Measurements from ENCODE around the gene PSEN1. TPM values are rescaled to one million over a fixed set of nuclear protein-coding genes. Genes with fewer than 3 reads are reported as not detected.

The PSEN1 gene
- polyA plus RNA-seq, 1 donor (not counting 4 experiments of a cell fraction or from before 2014, with no cell fraction given), result 32.6 TPM

GRCh38 chr14:73211251-73212040 is 75.1 kb downstream of the PSEN1 start:
- Histone ChIP-seq H3K9me3 (ENCODE audit: control insufficient read depth, low read depth, low read length) (no peaks in the 10 kb centered on the region), H3K79me2 (ENCODE audit: control insufficient read depth, insufficient read depth, low read length) (no peaks in the 10 kb centered on the region), H4K20me1 (ENCODE audit: control insufficient read depth, extremely low read depth, insufficient read depth, low read length) (no peaks in the 10 kb centered on the region), H3K9me1 (ENCODE audit: control insufficient read depth, extremely low read depth, insufficient read depth, low read length) (no peaks in the 10 kb centered on the region), H3K4me2 (ENCODE audit: control insufficient read depth, extremely low read depth, insufficient read depth, low read depth, low read length) (no peak overlapping the region), H2AFZ (ENCODE audit: control insufficient read depth, low read length) (no peak overlapping the region), H3K4me1 (ENCODE audit: control insufficient read depth, extremely low read depth, insufficient read depth, low read length) (no peaks in the 10 kb centered on the region), H3K9ac (ENCODE audit: control insufficient read depth, extremely low read depth, insufficient read depth, low read length) (no peak overlapping the region), H3K4me3 (ENCODE audit: control insufficient read depth in 2 of 3, extremely low read depth in 1 of 3, insufficient read depth in 2 of 3, low read depth in 1 of 3, low read length in 3 of 3) (no peak overlapping the region), H3K27me3 (ENCODE audit: control insufficient read depth, extremely low read depth, insufficient read depth, low read length) (no peaks in the 10 kb centered on the region), H3K27ac (ENCODE audit: control insufficient read depth, insufficient read depth, low read length) (no peak overlapping the region), H3K36me3 (ENCODE audit: control insufficient read depth in 2 of 2, extremely low read depth in 1 of 2, insufficient read depth in 2 of 2, low read length in 2 of 2) (peaks cover 31 to 32% of the 10 kb centered on the region in 2 experiments)
- DNase-seq (ENCODE audit: low read depth, low spot score) (no peak), FAIRE-seq (no peak)
- dilution Hi-C loops (cut with MboI; ENCODE audit: extremely low pct_ligation_motif_present, low sequenced_read_pairs), result no loop called here
- no peak for TF ChIP-seq EZH2 (IDR thresholded peaks at IDR 0.05; ENCODE audit: low read length)
- no peak for TF ChIP-seq CTCF (optimal IDR thresholded peaks at IDR 0.05 in 1 of 3, IDR thresholded peaks at IDR 0.05 in 1 of 3, conservative IDR thresholded peaks at IDR 0.05 in 1 of 3; ENCODE audit: extremely low read depth in 1 of 3, insufficient read depth in 2 of 3, low read length in 3 of 3)

GRCh38 chr14:73216030-73216429 is 79.7 kb downstream of the PSEN1 start:
- Histone ChIP-seq H3K79me2 (ENCODE audit: control insufficient read depth, insufficient read depth, low read length) (no peaks in the 10 kb centered on the region), H3K4me1 (ENCODE audit: control insufficient read depth, extremely low read depth, insufficient read depth, low read length) (no peaks in the 10 kb centered on the region), H3K9me1 (ENCODE audit: control insufficient read depth, extremely low read depth, insufficient read depth, low read length) (no peaks in the 10 kb centered on the region), H3K4me2 (ENCODE audit: control insufficient read depth, extremely low read depth, insufficient read depth, low read depth, low read length) (no peak overlapping the region), H3K36me3 (ENCODE audit: control insufficient read depth in 2 of 2, extremely low read depth in 1 of 2, insufficient read depth in 2 of 2, low read length in 2 of 2) (peaks cover 22 to 33% of the 10 kb centered on the region in 2 experiments), H3K9ac (ENCODE audit: control insufficient read depth, extremely low read depth, insufficient read depth, low read length) (no peak overlapping the region), H3K4me3 (ENCODE audit: control insufficient read depth in 2 of 3, extremely low read depth in 1 of 3, insufficient read depth in 2 of 3, low read depth in 1 of 3, low read length in 3 of 3) (no peak overlapping the region), H4K20me1 (ENCODE audit: control insufficient read depth, extremely low read depth, insufficient read depth, low read length) (no peaks in the 10 kb centered on the region), H3K27ac (ENCODE audit: control insufficient read depth, insufficient read depth, low read length) (no peak overlapping the region), H3K9me3 (ENCODE audit: control insufficient read depth, low read depth, low read length) (no peaks in the 10 kb centered on the region), H3K27me3 (ENCODE audit: control insufficient read depth, extremely low read depth, insufficient read depth, low read length) (no peaks in the 10 kb centered on the region), H2AFZ (ENCODE audit: control insufficient read depth, low read length) (no peak overlapping the region)
- FAIRE-seq (no peak), DNase-seq (ENCODE audit: low read depth, low spot score) (no peak)
- no peak for TF ChIP-seq CTCF (optimal IDR thresholded peaks at IDR 0.05 in 1 of 3, IDR thresholded peaks at IDR 0.05 in 1 of 3, conservative IDR thresholded peaks at IDR 0.05 in 1 of 3; ENCODE audit: extremely low read depth in 1 of 3, insufficient read depth in 2 of 3, low read length in 3 of 3)
- TF ChIP-seq EZH2 (IDR thresholded peaks at IDR 0.05; ENCODE audit: low read length), result no peak
- dilution Hi-C loops (cut with MboI; ENCODE audit: extremely low pct_ligation_motif_present, low sequenced_read_pairs), result no loop called here
